ENCODE measurements around the gene BTD.

DNA sequence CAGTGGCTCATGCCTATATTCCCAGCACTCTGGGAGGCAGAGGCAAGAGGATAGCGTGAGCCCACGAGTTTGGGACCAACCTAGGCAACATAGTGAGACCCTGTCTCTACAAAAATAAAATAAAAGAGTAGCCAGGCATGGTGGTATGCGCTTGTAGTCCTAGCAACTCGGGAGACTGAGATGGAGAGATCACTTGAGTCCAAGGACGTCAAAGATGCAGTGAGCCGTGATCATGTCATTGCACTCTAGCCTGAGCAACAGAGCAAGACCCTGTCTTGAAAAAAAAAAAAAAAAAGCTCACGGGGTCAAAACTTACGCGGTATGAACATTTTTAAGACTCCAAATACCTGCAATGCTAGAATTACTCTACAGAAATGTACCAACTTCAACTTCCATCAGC lies 43.0 kb upstream of the BTD start:
- TF ChIP-seq EZH2 (IDR thresholded peaks at IDR 0.05; ENCODE audit: low read length, missing control alignments) = no peak
- no peak for TF ChIP-seq CTCF (conservative IDR thresholded peaks at IDR 0.05 in 1 of 2, IDR thresholded peaks at IDR 0.05 in 1 of 2; ENCODE audit: low read depth in 1 of 2, low read length in 2 of 2)
